Mucosa of rectum (tissue), 2 donors: Measurements from ENCODE around the gene RNF186.
A peak's percentile ranks its signal among the peaks of the same experiment; 100 is the strongest.
"Not testable (repeated sequence)": the region's sequence is repeated elsewhere in the genome, so short reads cannot be mapped to it uniquely, and the experiment has no call there.

Experiments used
- H3K27ac ChIP-seq, 2 donors: one replicate each; pipeline ENCODE4 v1.7.0; 2013; ENCODE audit warnings: inconsistent platforms in 2 of 2, low read depth in 2 of 2, low read length in 2 of 2
- H3K27me3 ChIP-seq, 2 donors: one replicate each; pipeline ENCODE4 v1.7.0; 2013; ENCODE audit warnings: low read length in 2 of 2; ENCODE audit not compliant: control insufficient read depth in 2 of 2, insufficient read depth in 2 of 2
- H3K36me3 ChIP-seq, 2 donors: one replicate each; pipeline ENCODE4 v1.7.0; 2013; ENCODE audit warnings: low read length in 2 of 2; ENCODE audit not compliant: control insufficient read depth in 2 of 2, insufficient read depth in 2 of 2
- H3K4me1 ChIP-seq, 2 donors: one replicate each; pipeline ENCODE4 v1.7.0; 2013; ENCODE audit warnings: low read length in 2 of 2, mild to moderate bottlenecking in 1 of 2; ENCODE audit not compliant: control insufficient read depth in 2 of 2, insufficient read depth in 2 of 2
- H3K4me3 ChIP-seq, 2 donors: one replicate each; pipeline ENCODE4 v1.7.0; 2013; ENCODE audit warnings: low read length in 2 of 2
- H3K9ac ChIP-seq, 2 donors: one replicate each; pipeline ENCODE4 v1.7.0; 2013; ENCODE audit warnings: low read length in 2 of 2, low read depth in 1 of 2, mild to moderate bottlenecking in 1 of 2
- H3K9me3 ChIP-seq, 2 donors: one replicate each; pipeline ENCODE4 v1.7.0; 2013; ENCODE audit warnings: low read length in 2 of 2; ENCODE audit not compliant: control insufficient read depth in 2 of 2
- donor health status: healthy.
- donor health status: Normal muscosa, but diverticular disease.

The RNF186 gene

DNA sequence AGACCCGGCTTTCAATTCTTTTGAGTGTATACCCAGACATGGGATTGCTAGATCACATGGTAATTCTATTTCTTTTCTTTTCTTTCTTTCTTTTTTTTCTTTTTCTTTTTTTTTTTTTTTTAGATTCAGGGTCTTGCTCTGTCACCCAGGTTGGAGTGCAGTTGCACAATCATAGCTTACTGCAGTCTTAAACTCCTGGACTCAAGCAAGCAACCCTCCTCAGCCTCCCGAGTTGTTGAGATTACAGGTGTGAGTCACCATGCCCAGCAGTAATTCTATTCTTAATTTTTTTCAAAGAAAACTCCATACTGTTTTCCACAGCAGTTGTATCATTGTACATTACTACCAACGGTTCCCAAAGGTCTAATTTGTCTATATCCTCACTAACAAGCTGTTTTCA is 13.5 kb upstream of the RNF186 start:
- H3K9me3 ChIP-seq, result no peaks in the 10 kb centered on the region
- no peak overlapping the region for H3K9ac ChIP-seq
- H3K4me1 ChIP-seq, result no peaks in the 10 kb centered on the region
- no peak overlapping the region for H3K27ac ChIP-seq
- no peaks in the 10 kb centered on the region for H3K36me3 ChIP-seq
- no peak overlapping the region for H3K4me3 ChIP-seq
- peaks cover 0 to 2% of the 10 kb centered on the region in 2 donors for H3K27me3 ChIP-seq

DNA sequence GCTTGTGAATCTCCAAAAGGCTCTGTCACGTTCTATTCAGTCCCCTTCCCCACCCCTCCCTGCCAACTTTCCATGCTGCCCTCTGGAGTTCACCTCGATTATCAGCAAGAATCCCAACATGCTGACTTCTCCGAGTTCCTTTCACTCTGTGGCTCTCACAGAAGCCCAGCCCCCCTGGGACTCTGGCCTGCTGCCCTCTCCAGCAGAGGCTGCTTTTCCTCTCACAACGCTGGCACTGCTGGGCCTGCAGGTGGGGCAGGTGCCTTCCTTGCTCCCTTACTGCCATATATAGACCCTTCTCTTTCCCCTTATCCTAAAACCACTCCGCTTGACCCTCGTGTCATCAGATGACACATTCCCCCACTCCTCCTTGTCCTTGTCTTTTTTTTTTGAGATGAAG is 10.2 kb upstream of the RNF186 start:
- Histone ChIP-seq H3K4me3 (no peak overlapping the region), H3K9ac (no peak overlapping the region)

DNA sequence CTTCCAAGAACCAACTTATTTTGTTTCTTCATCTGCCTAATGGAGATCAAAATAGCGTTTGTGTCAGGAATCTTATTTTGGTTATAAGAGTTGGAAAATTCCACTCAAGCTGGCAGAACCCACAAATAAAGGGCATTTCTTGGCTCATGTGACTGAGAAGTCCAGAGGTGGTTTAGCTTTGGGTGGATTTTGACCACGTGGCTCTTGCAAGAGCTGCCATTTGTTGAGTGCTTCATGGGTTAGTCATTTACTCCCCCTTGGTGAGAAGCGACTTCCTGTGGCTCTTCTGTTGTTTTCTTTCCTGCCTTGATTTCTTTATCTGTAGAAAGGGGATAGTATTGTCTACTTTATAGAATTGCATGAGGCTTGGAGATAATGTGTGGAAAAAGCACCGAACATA is 9.5 kb upstream of the RNF186 start:
- H3K27me3 ChIP-seq, result no peaks in the 10 kb centered on the region
- H3K4me1 ChIP-seq, result no peaks in the 10 kb centered on the region
- no peaks in the 10 kb centered on the region for H3K36me3 ChIP-seq
- no peak overlapping the region for H3K4me3 ChIP-seq
- H3K27ac ChIP-seq, result no peak overlapping the region
- no peak overlapping the region for H3K9ac ChIP-seq
- H3K9me3 ChIP-seq, result no peaks in the 10 kb centered on the region

More for the DNA sequence above, 10.2 kb upstream of the RNF186 start:
- Histone ChIP-seq H3K4me1 (no peaks in the 10 kb centered on the region), H3K27ac (no peak overlapping the region), H3K36me3 (no peaks in the 10 kb centered on the region), H3K9me3 (no peaks in the 10 kb centered on the region), H3K27me3 (no peaks in the 10 kb centered on the region)

DNA sequence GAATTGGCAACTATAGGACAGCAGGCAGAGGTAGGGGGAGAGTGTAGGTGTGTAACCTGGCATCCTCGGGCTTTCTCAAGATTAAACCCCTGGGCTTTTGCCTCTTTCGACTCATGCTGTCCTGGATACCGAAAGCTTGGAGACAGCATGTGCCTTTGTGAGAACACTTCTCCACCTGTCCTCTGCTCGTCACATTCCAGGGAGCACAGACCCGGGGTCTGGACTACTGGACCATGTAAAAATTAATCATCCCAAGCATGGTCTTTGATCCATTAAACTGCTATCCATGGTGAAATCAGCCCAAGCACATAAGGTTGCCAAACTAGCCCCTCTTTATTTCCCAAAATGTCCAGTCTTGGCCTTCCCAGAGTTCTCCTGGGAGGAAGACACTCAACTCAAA is 9.0 kb upstream of the RNF186 start:
- Histone ChIP-seq H3K4me1 (no peaks in the 10 kb centered on the region), H3K27me3 (no peaks in the 10 kb centered on the region), H3K36me3 (no peaks in the 10 kb centered on the region), H3K9ac (no peak overlapping the region), H3K27ac (no peak overlapping the region), H3K4me3 (no peak overlapping the region), H3K9me3 (no peaks in the 10 kb centered on the region)

DNA sequence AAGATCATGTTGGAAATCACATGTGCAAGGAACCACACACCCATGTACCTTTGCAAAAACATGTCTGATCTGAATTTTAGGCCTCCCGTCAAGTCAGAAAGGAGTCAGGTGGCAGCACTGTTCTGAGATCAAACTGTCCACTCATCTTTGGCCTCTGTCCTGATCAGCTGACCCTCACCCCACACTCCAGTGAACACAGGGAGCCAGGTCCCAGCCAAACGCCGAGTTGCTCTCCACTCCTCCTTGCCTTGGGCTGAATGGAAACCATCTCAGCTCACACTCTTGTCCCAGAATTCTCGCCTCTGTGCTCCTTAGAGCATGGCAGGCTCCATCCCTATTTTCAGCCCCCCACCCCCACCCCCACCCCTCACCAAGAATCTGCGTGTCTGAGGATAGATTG is 4.6 kb upstream of the RNF186 start:
- H3K27ac ChIP-seq, result no peak overlapping the region
- H3K4me1 ChIP-seq, result peaks cover 11 to 20% of the 10 kb centered on the region in 2 donors
- H3K9ac ChIP-seq, result no peak overlapping the region
- no peaks in the 10 kb centered on the region for H3K27me3 ChIP-seq
- H3K4me3 ChIP-seq, result no peak overlapping the region
- no peaks in the 10 kb centered on the region for H3K9me3 ChIP-seq
- no peaks in the 10 kb centered on the region for H3K36me3 ChIP-seq

DNA sequence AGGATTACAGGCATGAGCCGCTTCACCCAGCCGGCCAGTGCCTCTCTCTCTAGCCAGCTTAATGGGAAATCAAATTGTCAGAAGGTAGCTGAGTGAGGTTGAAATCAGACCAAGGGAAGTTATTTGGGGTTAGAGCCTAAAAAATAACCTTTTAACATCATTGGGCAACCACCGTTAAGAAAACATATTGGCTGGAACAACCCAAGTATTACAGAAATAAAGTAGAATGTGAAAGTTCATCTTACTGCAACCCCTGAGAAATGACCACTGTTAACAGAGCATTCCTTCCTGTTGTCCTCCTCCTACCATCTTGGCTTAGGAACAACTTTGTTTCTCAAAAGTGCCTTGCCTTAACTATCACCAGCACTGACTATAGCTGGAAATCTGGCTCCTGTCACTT is 3.2 kb upstream of the RNF186 start:
- no peak overlapping the region for H3K27ac ChIP-seq
- no peak overlapping the region for H3K9ac ChIP-seq
- H3K9me3 ChIP-seq, result no peaks in the 10 kb centered on the region
- H3K4me1 ChIP-seq, result peaks cover 11 to 30% of the 10 kb centered on the region in 2 donors
- no peak overlapping the region for H3K4me3 ChIP-seq
- no peaks in the 10 kb centered on the region for H3K27me3 ChIP-seq
- no peaks in the 10 kb centered on the region for H3K36me3 ChIP-seq

- peaks cover 11 to 39% of the 10 kb centered on the region in 2 donors for H3K4me1 ChIP-seq
- peak overlapping the region; percentile 17 to 96 for H3K27ac ChIP-seq
Observed at GRCh38 chr1:19817160-19817559, 2.1 kb upstream of the RNF186 start.

GRCh38 chr1:19816737-19817086 is 1.6 kb upstream of the RNF186 start:
- H3K9ac ChIP-seq, result peak overlapping the region; percentile 45 to 68
- H3K4me3 ChIP-seq, H3K27me3 ChIP-seq, H3K9me3 ChIP-seq, H3K36me3 ChIP-seq: not testable (repeated sequence)
- H3K27ac ChIP-seq, result peak overlapping the region; percentile 95 to 96
- peaks cover 11 to 39% of the 10 kb centered on the region in 2 donors for H3K4me1 ChIP-seq

More at GRCh38 chr1:19817160-19817559, 2.1 kb upstream of the RNF186 start:
- no peaks in the 10 kb centered on the region for H3K27me3 ChIP-seq
- no peak overlapping the region for H3K9ac ChIP-seq
- no peaks in the 10 kb centered on the region for H3K36me3 ChIP-seq
- no peak overlapping the region for H3K4me3 ChIP-seq
- no peaks in the 10 kb centered on the region for H3K9me3 ChIP-seq

DNA sequence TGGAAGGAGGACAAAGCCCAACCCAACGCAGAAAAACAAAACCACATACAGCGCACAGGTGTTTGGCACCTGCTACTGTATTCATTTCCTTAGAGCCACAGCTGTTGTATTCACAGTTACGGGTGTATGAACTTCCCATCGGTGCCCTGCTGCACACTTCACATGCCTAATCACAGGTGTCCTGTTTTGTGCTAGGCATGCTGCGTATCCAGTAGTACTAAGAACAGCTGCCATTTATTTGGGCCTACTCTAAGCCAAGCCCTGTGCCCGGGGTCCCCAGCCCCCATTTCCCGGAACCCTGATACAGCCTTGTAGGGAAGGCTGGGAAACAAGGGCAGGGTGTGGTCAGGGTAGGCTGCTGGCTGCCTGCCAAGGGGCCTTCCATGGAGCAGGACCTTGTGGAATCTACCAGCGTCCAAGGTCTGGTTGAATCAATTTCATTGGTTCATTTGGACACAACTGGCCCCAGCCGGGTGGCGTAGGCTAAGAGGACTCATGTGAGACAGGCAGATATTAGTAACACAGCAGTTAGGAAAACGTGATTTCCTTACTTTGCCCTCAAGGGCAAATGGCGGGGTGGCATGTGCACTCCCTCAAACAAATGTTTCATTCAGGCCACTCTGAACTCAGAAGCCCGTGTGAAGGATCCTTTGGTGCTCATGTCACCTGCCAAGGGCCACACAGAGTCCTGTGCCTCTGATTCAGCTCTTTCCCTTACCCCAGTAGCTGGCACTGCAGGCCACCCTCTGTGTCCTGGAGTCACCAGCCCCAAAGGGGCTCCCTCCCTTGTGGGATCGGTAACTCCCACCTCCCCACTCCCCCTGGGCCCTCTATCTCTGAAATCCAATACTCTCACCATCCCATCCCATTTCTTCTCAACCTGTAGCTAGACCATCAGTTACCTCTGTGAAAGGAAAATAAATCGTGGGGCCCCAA is 986 bp upstream of the RNF186 start:
- peak overlapping the region; percentile 45 to 70 for H3K9ac ChIP-seq
- H3K27ac ChIP-seq, result peak overlapping the region; percentile 95 to 96
- no peaks in the 10 kb centered on the region for H3K36me3 ChIP-seq
- no peaks in the 10 kb centered on the region for H3K9me3 ChIP-seq
- H3K4me1 ChIP-seq, result peaks cover 11 to 39% of the 10 kb centered on the region in 2 donors
- no peaks in the 10 kb centered on the region for H3K27me3 ChIP-seq
- H3K4me3 ChIP-seq, result peak overlapping the region in 1 of 2 donors; percentile 86

DNA sequence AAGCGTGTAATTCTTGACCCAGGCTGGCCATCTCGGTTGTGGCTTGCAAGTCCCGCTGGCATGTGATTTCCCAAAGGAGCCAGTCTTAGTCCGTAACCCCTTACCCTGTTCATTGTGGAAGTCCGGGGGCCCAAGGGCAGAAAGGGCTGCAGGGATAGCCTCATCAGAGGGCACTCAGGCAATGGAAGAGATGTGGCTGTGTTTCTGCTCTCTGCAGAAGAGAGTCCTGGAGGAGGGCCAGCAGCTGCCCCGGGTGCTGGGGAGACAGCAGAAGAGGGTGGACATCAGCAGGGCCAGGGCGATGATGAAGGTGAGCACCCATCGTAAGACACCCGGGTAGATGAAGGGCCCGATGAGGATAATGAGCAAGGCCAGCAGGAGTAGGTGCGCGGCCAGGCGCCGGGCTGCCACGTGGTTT is 830 bp downstream of the RNF186 start:
- Histone ChIP-seq H3K27ac (peak overlapping the region; percentile 95 to 96), H3K9ac (peak overlapping the region; percentile 85 to 92), H3K4me3 (peak overlapping the region; percentile 80 to 86)

More for the DNA sequence above, 830 bp downstream of the RNF186 start:
- no peaks in the 10 kb centered on the region for H3K27me3 ChIP-seq
- H3K9me3 ChIP-seq, result no peaks in the 10 kb centered on the region
- no peaks in the 10 kb centered on the region for H3K36me3 ChIP-seq
- H3K4me1 ChIP-seq, result peaks cover 11 to 47% of the 10 kb centered on the region in 2 donors
